Measurements from ENCODE around the gene PPP2R5D.
A peak's percentile ranks its signal among the peaks of the same experiment; 100 is the strongest.
"Not testable (repeated sequence)": the region's sequence is repeated elsewhere in the genome, so short reads cannot be mapped to it uniquely, and the experiment has no call there.

Gene PPP2R5D

DNA sequence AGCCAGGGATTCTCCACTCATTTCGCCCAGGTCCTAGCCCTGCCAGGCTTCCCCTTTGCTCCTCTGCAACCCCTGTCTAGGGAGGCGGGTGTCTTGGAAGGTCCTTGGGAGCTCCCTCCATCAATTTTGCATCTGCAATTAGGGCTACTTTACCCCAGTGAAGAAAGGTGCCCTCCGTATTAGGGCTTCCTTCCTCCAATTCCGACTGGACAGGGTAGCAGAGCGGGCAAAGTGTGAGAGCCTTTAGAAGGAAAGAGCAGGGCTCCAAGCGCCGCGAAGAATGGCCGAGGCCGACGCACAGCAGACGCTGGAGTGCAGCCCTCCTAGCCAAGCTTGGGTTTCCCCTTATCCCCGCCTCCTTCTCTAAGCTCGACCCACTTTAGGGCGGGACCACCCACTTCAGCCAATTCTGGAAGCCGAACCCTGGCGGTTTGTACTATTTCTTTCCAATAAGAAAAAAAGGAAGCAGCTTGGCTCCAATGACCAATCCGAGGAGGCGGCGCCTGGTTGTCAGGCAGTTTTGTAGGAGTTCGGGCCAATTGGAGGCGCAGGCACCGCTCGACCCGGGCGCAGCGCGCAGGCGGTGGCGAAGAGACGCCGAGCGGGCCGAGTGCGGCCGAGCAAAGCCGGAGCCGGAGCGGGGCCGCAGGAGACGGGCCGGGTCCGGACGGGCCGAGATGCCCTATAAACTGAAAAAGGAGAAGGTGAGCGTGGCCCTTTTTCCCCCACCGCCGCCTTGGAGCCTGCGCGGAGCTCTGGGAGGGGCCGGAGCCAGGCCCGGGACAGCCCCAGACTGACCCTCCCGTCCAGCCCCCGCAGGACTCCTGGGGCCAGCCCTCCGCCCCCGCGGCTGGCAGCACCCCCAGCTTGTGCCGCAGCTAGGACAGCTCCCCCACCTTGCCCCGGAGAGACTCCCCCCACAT is at the start of gene PPP2R5D:
Gene PPP2R5D, plus strand, starts transcription at position 570 of the 923 bp plus-strand sequence. Its CDS starts 108 bp downstream, at position 678.
- DNase-seq (ENCODE audit: low read depth), result peak; percentile 99

GRCh38 chr6:42935322-42935721 is 49.0 kb upstream of the PPP2R5D start:
- no peak for DNase-seq (ENCODE audit: low read depth)

DNA sequence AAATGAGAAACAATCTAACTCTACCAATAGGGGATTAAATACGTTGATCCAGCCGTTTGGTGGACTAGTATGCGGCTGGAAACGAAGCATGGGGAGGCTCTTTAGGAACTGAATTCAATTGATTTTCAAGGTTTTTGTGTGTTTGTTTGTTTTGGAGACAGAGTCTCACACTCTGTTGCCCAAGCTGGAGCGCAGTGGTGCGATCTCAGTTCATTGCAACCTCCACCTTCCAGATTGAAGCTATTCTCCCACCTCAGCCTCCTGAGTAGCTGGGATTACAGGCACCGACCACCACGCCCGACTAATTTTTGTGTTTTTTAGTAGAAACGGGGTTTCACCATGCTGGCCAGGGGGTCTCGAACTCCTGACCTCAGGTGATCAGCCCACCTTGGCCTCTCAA is 48.0 kb upstream of the PPP2R5D start:
- no peak for DNase-seq (ENCODE audit: low read depth)

GRCh38 chr6:42937548-42938427 is 46.6 kb upstream of the PPP2R5D start:
- DNase-seq (ENCODE audit: low read depth), result no peak

DNA sequence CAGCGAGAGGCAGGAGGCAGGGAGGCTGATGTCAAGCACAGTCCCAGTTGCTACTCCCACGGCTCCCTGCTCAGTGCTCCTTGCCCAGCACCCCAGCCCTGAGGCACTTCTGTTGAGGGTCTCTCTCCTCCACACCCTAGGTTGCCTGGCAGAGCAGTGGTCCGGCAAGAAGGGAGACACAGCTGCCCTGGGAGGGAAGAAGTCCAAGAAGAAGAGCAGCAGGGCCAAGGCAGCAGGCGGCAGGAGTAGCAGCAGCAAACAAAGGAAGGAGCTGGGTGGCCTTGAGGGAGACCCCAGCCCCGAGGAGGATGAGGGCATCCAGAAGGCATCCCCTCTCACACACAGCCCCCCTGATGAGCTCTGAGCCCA is 46.0 kb upstream of the PPP2R5D start:
- no peak for DNase-seq (ENCODE audit: low read depth)

- DNase-seq (ENCODE audit: low read depth), result no peak
Observed at GRCh38 chr6:42938987-42939809, 45.2 kb upstream of the PPP2R5D start.

DNA sequence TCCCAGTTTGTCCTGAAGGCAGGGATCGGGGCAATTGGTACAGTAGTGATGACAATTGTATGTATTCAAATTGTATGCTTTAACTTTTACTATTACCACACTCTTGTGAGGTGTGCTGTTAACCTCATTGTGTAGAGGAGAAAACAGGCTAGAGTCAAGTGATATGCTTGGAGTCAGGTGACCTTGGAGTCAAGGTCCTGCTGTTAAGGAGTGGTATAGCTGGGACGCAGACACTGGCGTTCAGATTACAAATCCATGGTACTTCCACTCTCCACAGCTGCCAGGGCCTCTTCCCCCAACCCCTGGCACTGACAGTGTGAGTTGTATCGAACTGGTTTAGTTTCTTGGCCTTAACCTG is 44.6 kb upstream of the PPP2R5D start:
- DNase-seq (ENCODE audit: low read depth), result no peak

DNA sequence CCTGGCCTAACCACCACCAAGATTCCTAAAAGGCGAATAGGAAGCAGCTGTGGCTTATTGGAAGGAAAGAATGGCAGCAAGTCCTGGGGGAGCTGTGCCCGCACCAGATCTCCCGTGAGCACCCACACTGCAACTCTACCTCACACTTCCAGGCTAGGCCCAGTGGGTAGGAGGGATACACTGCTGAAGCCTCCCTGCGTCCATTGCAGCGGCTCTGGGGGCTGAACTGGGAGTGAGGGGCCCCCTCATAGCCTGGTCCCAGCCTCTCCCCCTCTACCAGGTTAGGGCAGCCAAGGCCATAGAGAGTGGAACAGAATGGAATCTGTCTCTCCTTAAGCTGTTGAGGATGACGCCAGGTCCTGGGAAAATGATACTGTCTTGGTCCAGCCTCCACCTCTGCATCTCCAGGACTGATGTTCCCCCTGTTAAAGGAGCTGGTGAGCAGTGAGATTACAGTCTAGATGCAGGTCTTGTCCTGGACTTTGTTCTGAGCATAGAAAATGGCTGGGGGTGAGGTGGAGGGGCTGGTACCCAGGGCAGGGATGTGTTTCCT is 43.8 kb upstream of the PPP2R5D start:
- DNase-seq (ENCODE audit: low read depth), result no peak

DNA sequence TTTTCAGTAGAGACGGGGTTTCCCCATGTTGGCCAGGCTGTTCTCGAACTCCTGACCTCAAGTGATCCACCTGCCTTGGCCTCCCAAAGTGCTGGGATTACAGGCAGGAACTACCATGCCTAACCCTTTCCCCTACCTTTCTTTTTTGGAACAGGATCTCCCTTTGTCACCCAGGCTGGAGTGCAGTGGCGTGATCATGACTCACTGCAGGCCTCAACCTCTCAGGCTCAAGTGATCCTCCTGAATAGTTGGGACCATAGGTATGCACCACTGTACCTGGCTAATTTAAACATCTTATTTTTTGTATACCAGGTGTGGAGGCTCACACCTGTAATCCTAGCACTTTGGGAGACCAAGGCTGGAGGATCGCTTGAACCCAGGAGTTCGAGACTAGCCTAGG is 43.0 kb upstream of the PPP2R5D start:
- DNase-seq (ENCODE audit: low read depth), result not testable (repeated sequence)

GRCh38 chr6:42942444-42942843 is 41.9 kb upstream of the PPP2R5D start:
- no peak for DNase-seq (ENCODE audit: low read depth)

- no peak for DNase-seq (ENCODE audit: low read depth)
Observed at GRCh38 chr6:42947950-42948349, 36.4 kb upstream of the PPP2R5D start.

GRCh38 chr6:42952389-42952788 is 32.0 kb upstream of the PPP2R5D start:
- no peak for DNase-seq (ENCODE audit: low read depth)

DNA sequence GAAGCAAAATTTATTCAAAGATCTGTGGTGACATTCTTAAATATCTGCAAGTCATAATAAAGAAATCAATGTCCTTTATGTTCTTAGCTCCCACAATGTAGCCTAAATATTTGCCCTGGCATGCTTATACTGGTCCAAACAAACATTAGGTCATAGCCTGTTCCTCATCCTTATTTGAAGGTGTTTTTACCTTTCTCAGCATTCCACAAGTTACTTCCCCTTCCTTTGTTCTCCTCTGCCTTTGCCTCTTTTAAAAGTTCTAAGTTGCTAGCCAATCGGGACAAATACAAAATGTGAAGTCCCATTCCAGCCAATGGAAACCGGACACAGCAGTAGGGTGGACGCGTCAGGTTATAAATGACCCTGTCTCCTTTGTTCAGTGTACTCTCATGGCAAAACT is 30.0 kb upstream of the PPP2R5D start:
- DNase-seq (ENCODE audit: low read depth), result not testable (repeated sequence)

- DNase-seq (ENCODE audit: low read depth), result no peak
Observed at GRCh38 chr6:42958125-42958524, 26.2 kb upstream of the PPP2R5D start.

GRCh38 chr6:42959917-42960242 is 24.5 kb upstream of the PPP2R5D start:
- DNase-seq (ENCODE audit: low read depth), result no peak

DNA sequence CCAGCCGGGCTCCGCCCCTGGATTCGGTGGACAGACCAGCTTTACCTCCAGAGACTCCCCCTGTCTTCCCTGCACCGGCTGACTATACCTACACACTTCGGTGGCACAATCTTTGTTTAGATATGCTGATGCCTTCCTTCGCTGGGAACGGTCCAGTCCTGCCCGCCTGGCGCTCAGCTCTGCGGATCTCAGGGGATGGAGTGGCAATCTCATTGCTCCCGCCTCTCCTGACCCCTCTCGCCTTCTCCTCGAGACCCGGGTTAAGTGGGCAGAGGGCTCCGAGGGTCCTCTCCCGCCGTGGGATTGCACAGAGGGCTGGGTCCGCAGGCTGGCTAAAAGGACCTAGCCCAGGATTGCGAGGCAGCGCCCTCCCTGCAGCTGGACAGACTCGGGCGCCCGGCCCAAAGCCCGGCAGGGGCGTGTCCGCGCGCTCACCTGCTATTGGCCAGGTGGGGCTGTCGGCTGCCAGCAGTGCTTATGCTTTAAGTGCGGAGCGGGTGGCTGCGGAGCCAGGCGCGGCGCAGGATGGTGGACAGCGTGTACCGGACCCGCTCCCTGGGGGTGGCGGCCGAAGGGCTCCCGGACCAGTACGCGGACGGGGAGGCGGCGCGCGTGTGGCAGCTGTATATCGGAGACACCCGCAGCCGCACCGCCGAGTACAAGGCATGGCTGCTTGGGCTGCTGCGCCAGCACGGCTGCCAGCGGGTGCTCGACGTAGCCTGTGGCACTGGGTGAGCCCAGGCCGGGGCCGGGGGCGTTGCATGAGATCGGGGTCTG is 23.9 kb upstream of the PPP2R5D start, which contains the start of gene GNMT:
Gene GNMT, plus strand, starts transcription at position 512 of the 777 bp plus-strand sequence. Its CDS starts 14 bp downstream, at position 526.
- no peak for DNase-seq (ENCODE audit: low read depth)

DNA sequence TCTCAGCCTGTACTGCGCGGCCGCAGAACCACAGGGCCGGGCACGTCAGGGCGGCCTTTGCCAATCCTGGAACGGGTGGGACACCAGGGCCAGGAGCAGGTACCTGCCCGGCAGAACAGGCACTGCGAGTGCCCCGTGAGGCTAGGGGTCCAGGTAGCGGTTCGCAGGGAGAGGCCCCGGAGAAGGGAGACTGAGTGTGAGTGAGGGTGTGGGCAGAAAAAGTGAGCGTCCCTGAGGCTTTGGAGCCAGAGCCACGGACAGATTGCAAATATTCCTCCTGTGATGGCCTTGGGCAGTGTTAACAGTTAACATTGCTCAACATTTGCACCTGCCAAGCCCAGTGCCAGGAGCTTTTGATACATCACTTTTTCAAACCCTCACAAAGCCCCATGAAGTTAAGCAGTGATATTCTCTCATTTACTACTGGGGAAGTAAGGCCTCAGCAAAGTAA is 23.3 kb upstream of the PPP2R5D start:
- DNase-seq (ENCODE audit: low read depth), result no peak

DNA sequence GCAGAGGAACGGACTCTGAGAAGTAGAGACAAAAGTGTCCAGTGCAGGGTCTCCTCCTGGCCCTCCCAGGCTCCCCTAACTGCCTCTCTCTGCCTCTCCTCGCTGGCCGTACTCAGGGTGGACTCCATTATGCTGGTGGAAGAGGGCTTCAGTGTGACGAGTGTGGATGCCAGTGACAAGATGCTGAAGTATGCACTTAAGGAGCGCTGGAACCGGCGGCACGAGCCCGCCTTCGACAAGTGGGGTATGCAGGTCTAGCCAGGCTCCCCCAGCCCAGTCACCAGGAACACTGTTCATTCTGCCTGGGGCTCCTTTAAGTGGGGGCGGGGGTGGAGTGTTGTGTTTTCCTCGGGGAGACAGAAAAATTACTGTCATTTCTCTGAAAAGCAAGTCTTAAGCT is 22.3 kb upstream of the PPP2R5D start:
- DNase-seq (ENCODE audit: low read depth), result no peak

GRCh38 chr6:42962502-42963178 is 21.7 kb upstream of the PPP2R5D start:
- no peak for DNase-seq (ENCODE audit: low read depth)

- no peak for DNase-seq (ENCODE audit: low read depth)
Observed at GRCh38 chr6:42963179-42963854, 21.1 kb upstream of the PPP2R5D start.

Data from amniotic epithelial cell (primary cell).